Mucosa of stomach (tissue), 1 donor: Measurements from ENCODE around the gene RTRAF.

ENCODE experiments used
- H3K27me3 ChIP-seq: one replicate; pipeline ENCODE4 v1.7.0; 2013; ENCODE audit warnings: mild to moderate bottlenecking, low read length; ENCODE audit not compliant: control insufficient read depth, insufficient read depth
- H3K36me3 ChIP-seq: one replicate; pipeline ENCODE4 v1.7.0; 2013; ENCODE audit warnings: low read length; ENCODE audit not compliant: control insufficient read depth, insufficient read depth
- H3K4me1 ChIP-seq: one replicate; pipeline ENCODE4 v1.7.0; 2013; ENCODE audit warnings: mild to moderate bottlenecking, low read length; ENCODE audit not compliant: control insufficient read depth, insufficient read depth
- H3K4me3 ChIP-seq: one replicate; pipeline ENCODE4 v1.7.0; 2013; ENCODE audit warnings: low read length
- H3K9ac ChIP-seq: one replicate; pipeline ENCODE4 v1.7.0; 2013; ENCODE audit warnings: mild to moderate bottlenecking, low read length, moderate library complexity
- H3K9me3 ChIP-seq: one replicate; pipeline ENCODE4 v1.7.0; 2013; ENCODE audit warnings: mild to moderate bottlenecking, low read length, moderate library complexity; ENCODE audit not compliant: control insufficient read depth
- donor health status: Pancreatic carcinoma.

RTRAF gene

DNA sequence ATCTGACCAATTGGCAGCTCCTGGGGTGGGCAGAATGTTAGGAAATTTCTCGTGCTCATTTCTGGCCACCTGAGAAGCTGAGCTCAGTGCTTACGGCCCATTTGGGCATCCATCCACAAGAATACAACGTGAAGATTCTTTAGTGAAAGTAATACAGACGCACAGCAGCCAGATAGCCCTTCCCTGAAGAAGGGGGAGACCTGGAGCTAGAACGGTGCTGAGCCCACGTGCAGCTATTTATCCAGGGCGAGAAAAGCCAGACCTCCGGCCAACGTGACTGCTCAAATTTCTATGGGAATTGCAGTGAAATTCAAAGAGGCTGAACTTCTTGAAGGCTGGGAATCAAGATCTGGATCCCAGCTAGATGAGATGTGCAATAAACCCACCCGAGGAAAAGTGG is 58.8 kb downstream of the RTRAF start:
- Histone ChIP-seq H3K4me3 (no peak overlapping the region), H3K9me3 (no peaks in the 10 kb centered on the region), H3K27me3 (no peaks in the 10 kb centered on the region), H3K4me1 (peaks cover 15% of the 10 kb centered on the region), H3K36me3 (no peaks in the 10 kb centered on the region), H3K9ac (no peak overlapping the region)

DNA sequence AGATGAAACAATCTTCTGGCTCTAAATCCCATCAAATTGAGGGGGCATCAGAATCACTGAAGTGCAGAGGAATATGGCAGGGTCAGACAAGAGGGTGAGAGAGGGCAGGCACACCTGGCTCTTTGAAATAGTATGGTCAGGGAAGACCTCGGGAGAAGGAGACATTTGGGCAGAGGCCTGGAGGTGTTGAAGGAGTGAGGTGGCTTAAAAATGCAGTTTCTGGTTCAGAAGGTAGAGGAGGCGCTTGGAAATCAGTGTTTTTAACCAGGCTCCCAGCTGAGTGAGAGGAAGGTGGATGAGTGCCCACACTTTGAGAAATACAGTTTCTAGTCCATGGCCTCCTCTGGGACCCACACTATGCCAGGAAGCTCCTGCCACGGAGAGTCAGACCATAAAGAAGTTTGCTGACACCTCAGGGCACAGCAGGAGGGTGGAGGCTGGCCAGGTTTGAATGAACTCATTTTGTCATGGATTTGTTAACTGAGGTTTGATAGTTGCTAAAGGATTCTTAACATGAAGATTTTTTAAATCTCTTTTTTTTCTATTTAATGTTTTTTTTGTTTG is 59.4 kb downstream of the RTRAF start:
- Histone ChIP-seq H3K4me3 (no peak overlapping the region), H3K4me1 (peaks cover 15% of the 10 kb centered on the region), H3K36me3 (no peaks in the 10 kb centered on the region), H3K9ac (no peak overlapping the region), H3K9me3 (no peaks in the 10 kb centered on the region), H3K27me3 (no peaks in the 10 kb centered on the region)

DNA sequence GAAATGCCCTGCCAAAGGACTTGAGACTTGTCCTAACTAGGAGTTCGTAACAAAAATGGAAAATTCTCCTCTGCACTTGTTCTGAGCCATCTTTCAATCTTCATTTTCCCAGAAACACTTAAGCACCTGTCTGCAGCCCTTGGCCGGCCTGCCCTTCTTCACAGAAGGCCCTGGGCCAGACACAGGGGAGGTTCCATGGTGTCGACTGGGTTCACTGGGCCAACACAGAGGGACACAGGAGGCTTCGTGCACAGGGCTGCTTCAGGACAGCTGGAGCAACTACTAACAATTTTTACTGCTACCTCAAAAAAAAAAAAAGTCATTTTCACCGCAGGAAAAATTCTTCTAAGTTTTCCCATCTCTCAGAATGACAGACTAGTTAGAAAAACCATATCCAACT is 59.9 kb downstream of the RTRAF start:
- Histone ChIP-seq H3K4me1 (peaks cover 15% of the 10 kb centered on the region), H3K27me3 (no peaks in the 10 kb centered on the region), H3K36me3 (no peaks in the 10 kb centered on the region), H3K4me3 (no peak overlapping the region), H3K9ac (no peak overlapping the region), H3K9me3 (no peaks in the 10 kb centered on the region)

DNA sequence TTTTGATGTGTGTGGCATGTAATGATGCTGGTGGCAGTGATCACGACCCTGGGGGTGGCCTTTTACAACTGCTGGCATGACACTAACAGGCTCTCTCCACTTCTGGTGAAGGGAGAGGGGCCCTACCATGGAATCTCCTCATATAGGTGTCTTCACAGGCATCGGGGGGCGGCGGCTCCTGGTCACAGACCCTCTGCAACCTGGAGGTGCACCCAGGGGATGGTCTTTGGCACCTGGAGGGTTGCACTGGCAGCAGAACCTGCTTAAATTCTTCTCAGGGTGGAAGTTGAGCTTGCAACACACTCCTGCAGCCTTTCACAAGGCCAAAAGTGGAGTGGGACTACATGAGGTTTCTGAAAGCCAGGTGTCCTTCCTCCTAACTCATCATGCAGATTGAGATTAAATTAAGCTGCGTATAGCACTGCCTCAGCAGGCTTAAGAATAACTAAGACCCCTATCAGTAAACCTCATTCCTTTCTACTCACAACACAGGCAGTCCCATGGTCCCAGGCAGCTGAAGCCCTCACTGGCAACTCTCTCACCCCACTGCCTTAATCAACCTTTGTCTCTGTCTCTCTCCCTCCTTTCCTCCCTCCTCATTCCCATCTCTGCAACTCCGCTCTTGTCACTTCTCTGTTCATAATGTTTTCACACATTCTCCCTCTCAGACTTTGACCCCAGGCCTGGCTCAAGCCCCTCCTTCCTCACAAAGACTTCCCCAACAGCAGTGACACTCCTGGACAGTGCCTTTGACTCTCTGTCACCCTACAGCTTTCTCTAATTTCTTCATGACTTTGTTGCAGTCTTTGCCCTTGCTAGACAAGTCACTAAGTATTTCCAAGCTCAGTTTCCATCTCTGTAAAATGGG is 60.6 kb downstream of the RTRAF start:
- Histone ChIP-seq H3K27me3 (no peaks in the 10 kb centered on the region), H3K36me3 (no peaks in the 10 kb centered on the region), H3K4me3 (no peak overlapping the region), H3K4me1 (peaks cover 11% of the 10 kb centered on the region), H3K9me3 (no peaks in the 10 kb centered on the region), H3K9ac (no peak overlapping the region)

DNA sequence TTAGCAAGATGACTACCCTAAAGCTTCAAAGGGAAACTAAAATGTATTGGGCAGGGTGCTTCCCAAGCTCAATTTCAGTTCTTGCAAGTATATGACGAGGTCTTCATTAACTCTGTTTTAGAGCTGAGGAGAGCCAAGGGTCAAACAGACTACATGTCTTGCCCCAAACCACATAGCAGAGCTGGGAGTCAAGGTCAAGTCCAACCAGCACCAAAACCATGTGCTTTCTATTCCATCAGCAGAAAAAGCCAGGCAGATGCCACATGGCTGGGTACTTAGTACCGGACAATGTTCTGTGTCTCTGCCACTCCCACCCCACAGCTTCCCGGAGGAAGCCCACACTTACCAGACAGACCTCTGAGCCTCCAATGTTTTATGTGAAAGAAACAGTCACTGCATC is 61.9 kb downstream of the RTRAF start:
- peaks cover 3% of the 10 kb centered on the region for H3K4me1 ChIP-seq
- H3K27me3 ChIP-seq = no peaks in the 10 kb centered on the region
- no peaks in the 10 kb centered on the region for H3K36me3 ChIP-seq
- no peak overlapping the region for H3K9ac ChIP-seq
- no peak overlapping the region for H3K4me3 ChIP-seq
- H3K9me3 ChIP-seq = no peaks in the 10 kb centered on the region

DNA sequence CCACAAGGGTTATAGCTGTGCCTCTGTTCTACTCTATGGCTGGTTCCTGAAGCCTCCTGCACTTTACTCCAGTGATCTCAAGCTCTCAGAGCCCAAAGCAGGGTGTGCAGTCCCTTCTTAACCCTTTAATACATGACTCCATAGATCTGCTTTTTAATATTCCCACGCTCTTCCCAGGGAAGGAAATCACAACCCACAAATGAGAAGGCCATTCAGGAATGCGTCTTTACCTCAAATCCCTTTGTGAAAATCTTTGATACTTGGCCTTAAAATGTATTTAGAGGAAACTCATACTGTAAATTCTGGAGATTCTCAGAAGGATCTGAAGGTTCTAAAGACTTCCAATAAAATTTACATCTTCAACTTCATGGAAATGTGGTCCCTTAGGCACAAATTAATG is 62.5 kb downstream of the RTRAF start:
- no peaks in the 10 kb centered on the region for H3K27me3 ChIP-seq
- no peaks in the 10 kb centered on the region for H3K36me3 ChIP-seq
- H3K9ac ChIP-seq = no peak overlapping the region
- H3K9me3 ChIP-seq = no peaks in the 10 kb centered on the region
- H3K4me3 ChIP-seq = no peak overlapping the region
- peaks cover 3% of the 10 kb centered on the region for H3K4me1 ChIP-seq

DNA sequence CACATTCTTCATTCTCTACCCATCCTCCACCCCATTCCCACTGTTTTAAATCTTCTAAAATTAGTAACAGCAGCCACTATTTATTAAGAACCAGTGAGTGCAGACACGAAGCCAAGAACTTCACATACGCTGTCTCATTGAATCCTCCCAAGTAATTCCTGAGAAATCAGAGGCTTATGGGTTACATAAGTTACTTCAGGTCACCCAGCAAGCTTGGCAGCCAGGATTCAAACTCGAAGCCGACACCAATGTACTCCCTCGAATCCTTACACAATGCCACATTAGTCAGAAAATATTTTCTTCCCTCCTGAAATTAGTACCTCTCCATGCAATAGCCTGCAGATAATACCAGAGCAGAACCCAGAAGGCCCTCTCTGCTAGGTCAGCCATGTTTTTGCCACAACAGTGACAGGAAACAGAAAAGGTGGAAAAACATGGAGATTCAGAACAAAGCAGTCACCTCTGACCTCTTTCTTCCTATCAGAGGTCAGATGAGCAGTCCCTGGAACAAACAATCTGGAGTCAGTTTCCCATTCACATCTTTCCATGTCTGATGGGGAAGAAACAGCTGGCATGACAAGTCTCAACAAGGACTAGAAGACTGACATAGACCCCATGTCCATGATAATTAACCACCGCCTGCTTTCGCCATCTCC is 63.1 kb downstream of the RTRAF start:
- no peaks in the 10 kb centered on the region for H3K9me3 ChIP-seq
- H3K4me1 ChIP-seq = peaks cover 1% of the 10 kb centered on the region
- H3K4me3 ChIP-seq = no peak overlapping the region
- no peaks in the 10 kb centered on the region for H3K36me3 ChIP-seq
- H3K27me3 ChIP-seq = no peaks in the 10 kb centered on the region
- no peak overlapping the region for H3K9ac ChIP-seq

DNA sequence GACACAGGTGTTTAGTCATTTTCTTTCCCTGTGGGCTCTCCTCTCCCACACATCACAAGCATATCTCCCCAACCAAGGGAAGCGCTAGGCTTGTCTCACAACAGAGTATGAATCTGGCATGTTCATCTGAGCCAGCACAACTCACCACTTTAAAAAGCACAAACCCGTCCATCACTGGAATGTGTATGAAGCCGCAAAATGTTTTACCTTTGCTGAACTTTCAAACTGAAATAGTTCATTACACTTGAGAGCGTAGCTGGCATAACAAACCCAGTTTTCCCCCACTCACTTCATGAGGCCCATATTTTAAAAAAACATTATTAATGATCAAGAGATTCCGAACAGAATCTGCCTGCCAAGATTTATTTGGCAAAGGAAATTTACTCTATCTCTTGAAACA is 63.7 kb downstream of the RTRAF start:
- no peaks in the 10 kb centered on the region for H3K4me1 ChIP-seq
- H3K9me3 ChIP-seq = no peaks in the 10 kb centered on the region
- no peak overlapping the region for H3K9ac ChIP-seq
- H3K36me3 ChIP-seq = no peaks in the 10 kb centered on the region
- H3K4me3 ChIP-seq = no peak overlapping the region
- H3K27me3 ChIP-seq = no peaks in the 10 kb centered on the region

DNA sequence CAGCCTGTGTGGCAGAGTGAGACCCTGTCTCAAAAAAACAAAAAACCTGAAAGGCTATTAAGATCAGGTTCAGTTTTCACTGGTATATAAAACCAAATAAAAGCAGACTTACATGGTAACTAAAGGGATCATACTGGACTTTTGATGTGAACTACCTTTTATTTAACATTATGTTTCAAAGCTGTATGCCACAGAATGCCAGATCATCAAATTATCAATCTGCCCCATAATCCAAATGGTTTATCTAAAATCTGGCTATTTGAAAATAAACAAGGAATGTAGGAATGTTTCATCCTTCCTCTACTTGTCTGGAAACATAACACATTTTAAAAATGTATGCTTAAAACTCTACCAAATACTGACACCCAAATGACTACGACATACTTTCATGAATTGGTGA is 65.3 kb downstream of the RTRAF start:
- H3K27me3 ChIP-seq = no peaks in the 10 kb centered on the region
- H3K9me3 ChIP-seq = no peaks in the 10 kb centered on the region
- no peaks in the 10 kb centered on the region for H3K4me1 ChIP-seq
- no peak overlapping the region for H3K9ac ChIP-seq
- H3K36me3 ChIP-seq = no peaks in the 10 kb centered on the region
- no peak overlapping the region for H3K4me3 ChIP-seq

DNA sequence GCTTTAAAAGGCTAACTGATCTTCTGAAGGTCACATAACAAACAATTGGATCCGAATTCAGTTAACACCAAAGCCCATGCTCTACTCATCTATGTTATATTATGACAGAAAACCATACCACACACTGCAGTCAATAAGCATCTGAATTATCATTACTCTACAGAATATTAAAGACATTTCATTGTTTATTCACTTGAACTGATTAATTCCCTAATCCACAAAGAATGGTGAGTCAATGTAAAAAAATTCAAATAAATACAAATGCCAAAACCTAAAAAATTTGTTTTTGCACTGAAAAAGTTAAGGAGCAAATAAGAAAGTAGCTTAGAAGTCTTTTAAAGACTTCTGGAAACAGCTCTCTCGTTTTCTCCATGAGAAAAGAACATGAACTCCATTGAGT is 65.8 kb downstream of the RTRAF start:
- H3K36me3 ChIP-seq = no peaks in the 10 kb centered on the region
- no peak overlapping the region for H3K9ac ChIP-seq
- H3K4me3 ChIP-seq = no peak overlapping the region
- H3K4me1 ChIP-seq = no peaks in the 10 kb centered on the region
- no peaks in the 10 kb centered on the region for H3K27me3 ChIP-seq
- no peaks in the 10 kb centered on the region for H3K9me3 ChIP-seq

DNA sequence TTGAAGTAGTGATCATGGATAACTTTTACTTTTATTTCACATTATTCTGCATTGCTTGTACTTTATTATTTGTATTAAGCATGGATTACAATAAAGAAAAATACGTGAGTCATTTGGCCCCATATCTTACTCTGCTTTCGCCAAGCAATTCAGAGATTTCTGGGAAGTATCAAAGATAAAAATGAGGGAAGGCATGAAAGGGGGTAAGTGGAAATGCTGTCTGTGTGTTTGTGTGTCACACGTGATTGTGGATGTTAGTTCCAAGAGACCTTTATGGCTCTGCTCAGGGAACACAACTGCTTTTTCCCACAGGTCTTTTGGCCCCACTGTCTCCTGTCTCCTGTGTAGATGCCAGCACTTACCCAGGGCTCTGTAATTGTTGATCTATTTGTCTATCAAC is 69.0 kb downstream of the RTRAF start:
- Histone ChIP-seq H3K9me3 (no peaks in the 10 kb centered on the region), H3K4me3 (no peak overlapping the region), H3K36me3 (no peaks in the 10 kb centered on the region), H3K9ac (no peak overlapping the region), H3K27me3 (no peaks in the 10 kb centered on the region), H3K4me1 (no peaks in the 10 kb centered on the region)

DNA sequence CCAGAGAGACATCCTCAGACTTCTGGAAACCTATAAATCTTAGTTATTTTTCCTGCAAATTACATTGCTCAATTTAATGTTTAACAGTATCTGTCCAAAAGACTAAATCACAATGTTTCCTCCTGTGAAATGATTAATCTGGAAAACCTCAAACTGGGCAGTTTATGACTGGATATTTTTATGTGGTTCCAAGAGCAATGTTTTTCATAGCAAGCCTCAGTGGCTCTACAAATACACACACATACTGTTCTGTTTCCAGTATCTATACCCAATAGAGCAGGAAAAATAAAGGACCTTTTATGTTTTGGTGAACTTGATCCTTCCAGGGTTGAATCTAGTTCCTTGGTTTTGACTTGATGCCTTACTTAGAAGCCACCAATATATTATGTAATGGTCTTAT is 70.3 kb downstream of the RTRAF start:
- H3K9me3 ChIP-seq = no peaks in the 10 kb centered on the region
- H3K36me3 ChIP-seq = no peaks in the 10 kb centered on the region
- no peaks in the 10 kb centered on the region for H3K4me1 ChIP-seq
- no peaks in the 10 kb centered on the region for H3K27me3 ChIP-seq
- no peak overlapping the region for H3K4me3 ChIP-seq
- H3K9ac ChIP-seq = no peak overlapping the region
